ENCODE measurements around the gene OPRL1. TPM values are rescaled to one million over a fixed set of nuclear protein-coding genes. Genes with fewer than 3 reads are reported as not detected.

OPRL1 gene
- total RNA-seq, 3 donors from 2014 or later: 0.26 to 0.76 (median 0.39) TPM

- Histone ChIP-seq H3K36me3 (ENCODE audit: low read depth) (no peaks in the 10 kb centered on the region), H3K4me1 (ENCODE audit: low read depth) (peaks cover 7% of the 10 kb centered on the region), H3K9me3 (no peaks in the 10 kb centered on the region), H3K4me3 (no peak overlapping the region)
- intact Hi-C loops (cut with DNase I, micrococcal nuclease): no loop called here
- TF ChIP-seq, protein P1, sequence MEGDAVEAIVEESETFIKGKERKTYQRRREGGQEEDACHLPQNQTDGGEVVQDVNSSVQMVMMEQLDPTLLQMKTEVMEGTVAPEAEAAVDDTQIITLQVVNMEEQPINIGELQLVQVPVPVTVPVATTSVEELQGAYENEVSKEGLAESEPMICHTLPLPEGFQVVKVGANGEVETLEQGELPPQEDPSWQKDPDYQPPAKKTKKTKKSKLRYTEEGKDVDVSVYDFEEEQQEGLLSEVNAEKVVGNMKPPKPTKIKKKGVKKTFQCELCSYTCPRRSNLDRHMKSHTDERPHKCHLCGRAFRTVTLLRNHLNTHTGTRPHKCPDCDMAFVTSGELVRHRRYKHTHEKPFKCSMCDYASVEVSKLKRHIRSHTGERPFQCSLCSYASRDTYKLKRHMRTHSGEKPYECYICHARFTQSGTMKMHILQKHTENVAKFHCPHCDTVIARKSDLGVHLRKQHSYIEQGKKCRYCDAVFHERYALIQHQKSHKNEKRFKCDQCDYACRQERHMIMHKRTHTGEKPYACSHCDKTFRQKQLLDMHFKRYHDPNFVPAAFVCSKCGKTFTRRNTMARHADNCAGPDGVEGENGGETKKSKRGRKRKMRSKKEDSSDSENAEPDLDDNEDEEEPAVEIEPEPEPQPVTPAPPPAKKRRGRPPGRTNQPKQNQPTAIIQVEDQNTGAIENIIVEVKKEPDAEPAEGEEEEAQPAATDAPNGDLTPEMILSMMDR (IDR thresholded peaks at IDR 0.05): no peak
- peak; percentile 9 for ATAC-seq
- DNase-seq: no peak
These were observed 20.1 kb downstream of the OPRL1 start for GRCh38 chr20:64099880-64100565.

GRCh38 chr20:64100566-64100888 is 20.6 kb downstream of the OPRL1 start:
- no peaks in the 10 kb centered on the region for H3K36me3 ChIP-seq (ENCODE audit: low read depth)
- H3K4me1 ChIP-seq (ENCODE audit: low read depth): peaks cover 7% of the 10 kb centered on the region
- TF ChIP-seq, protein P1 (IDR thresholded peaks at IDR 0.05): no peak
- ATAC-seq (no peak), DNase-seq (no peak)
- intact Hi-C loops (cut with DNase I, micrococcal nuclease): no loop called here
- no peak overlapping the region for H3K4me3 ChIP-seq
- no peaks in the 10 kb centered on the region for H3K9me3 ChIP-seq

DNA sequence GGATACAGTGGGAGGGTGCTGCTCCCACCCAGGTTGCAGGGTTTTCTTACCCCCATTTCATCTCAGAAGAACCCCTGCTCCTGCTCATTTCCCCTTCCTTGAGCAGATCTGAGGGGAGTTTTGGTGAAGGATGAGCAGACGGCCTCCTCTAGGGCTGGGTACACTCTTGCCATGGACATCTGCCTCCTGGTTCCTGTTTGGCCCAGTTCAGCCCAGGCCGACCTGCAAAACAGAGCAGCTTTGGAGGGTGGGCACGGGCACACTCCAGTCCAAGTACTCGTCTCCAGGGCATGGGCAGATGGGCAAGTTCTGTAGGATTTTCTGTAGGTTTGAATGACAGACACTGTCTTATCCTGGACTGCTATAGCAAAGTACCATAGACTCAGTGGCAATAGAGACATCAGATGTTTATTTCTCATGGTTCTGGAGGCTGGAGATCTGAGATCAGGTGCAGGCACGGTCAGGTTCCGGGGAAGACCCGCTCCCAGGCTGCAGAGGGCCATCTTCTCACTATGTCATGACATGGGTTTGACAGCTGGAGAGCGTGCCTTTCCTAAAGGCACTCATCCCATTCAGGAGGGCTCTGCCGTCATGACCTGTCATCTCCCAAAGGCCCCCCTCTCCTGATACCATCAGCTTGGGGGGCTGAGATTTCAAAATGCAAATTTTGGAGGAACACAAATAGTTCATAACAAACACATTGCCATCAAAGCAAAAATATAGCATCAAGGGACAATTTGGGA is 21.2 kb downstream of the OPRL1 start:
- Histone ChIP-seq H3K36me3 (ENCODE audit: low read depth) (no peaks in the 10 kb centered on the region), H3K4me1 (ENCODE audit: low read depth) (peaks cover 7% of the 10 kb centered on the region), H3K4me3 (no peak overlapping the region), H3K9me3 (no peaks in the 10 kb centered on the region)
- DNase-seq: no peak
- intact Hi-C loops (cut with DNase I, micrococcal nuclease): no loop called here
- TF ChIP-seq, protein P1 (IDR thresholded peaks at IDR 0.05): no peak
- no peak for ATAC-seq

GRCh38 chr20:64101731-64102621 is 22.1 kb downstream of the OPRL1 start:
- intact Hi-C loops (cut with DNase I, micrococcal nuclease): no loop called here
- no peak overlapping the region for H3K4me3 ChIP-seq
- peaks cover 7% of the 10 kb centered on the region for H3K4me1 ChIP-seq (ENCODE audit: low read depth)
- TF ChIP-seq, protein P1 (IDR thresholded peaks at IDR 0.05): peak; percentile 40
- H3K36me3 ChIP-seq (ENCODE audit: low read depth): no peaks in the 10 kb centered on the region
- peak; percentile 52 to 57 (median 57) for DNase-seq
- ATAC-seq: peak; percentile 74
- no peaks in the 10 kb centered on the region for H3K9me3 ChIP-seq

GRCh38 chr20:64102647-64103354 is 22.9 kb downstream of the OPRL1 start:
- Histone ChIP-seq H3K9me3 (no peaks in the 10 kb centered on the region), H3K4me1 (ENCODE audit: low read depth) (peaks cover 7% of the 10 kb centered on the region), H3K36me3 (ENCODE audit: low read depth) (no peaks in the 10 kb centered on the region), H3K4me3 (no peak overlapping the region)
- TF ChIP-seq, protein P1 (IDR thresholded peaks at IDR 0.05): no peak
- ATAC-seq (no peak), DNase-seq (peak in 2 of 3 donors; percentile 16 to 42)
- intact Hi-C loops (cut with DNase I, micrococcal nuclease): no loop called here

Data from mucosa of descending colon (tissue), 3 donors.